ENCODE measurements around the gene TNFRSF21.

Gene TNFRSF21

GRCh38 chr6:47292027-47292426 lies 17.7 kb downstream of the TNFRSF21 start:
- no peak overlapping the region for H3K4me3 ChIP-seq (ENCODE audit: low read length)
- no peak for DNase-seq (ENCODE audit: low read depth)
- TF ChIP-seq CTCF (conservative IDR thresholded peaks at IDR 0.05; ENCODE audit: low read depth, low read length), result no peak

DNA sequence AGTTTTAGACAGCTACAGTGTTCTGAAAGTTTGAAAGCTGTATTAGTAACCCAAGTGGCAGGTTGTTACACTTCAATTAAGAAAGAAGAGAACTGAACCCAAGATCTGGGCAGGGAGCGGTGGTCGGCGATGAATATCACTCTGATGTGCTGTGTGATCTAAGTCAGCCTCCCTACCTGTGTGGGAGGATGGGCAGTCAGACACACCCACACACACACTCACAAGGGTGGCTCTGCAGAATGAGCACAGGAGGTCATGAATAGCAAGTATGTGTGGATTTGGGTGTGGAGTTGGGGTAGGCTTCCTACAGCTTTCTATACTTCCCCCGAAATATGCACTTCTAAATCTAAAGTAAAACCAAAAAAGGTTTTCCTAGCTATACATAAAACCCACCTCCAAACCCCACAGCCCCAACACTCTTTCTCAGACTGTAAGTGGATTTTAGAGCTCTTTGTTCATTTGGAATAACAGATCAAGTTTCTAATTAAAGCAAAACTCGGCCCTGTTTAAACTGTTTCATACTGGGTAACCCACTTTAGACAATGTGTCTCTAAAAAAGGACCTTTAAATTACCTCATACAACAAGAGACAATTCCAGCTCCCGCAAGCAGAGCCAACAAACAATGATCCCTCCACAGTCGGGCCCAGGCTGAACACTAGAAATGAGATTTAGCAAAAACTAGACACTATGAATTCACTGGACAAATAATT lies 19.4 kb downstream of the TNFRSF21 start:
- no peak overlapping the region for H3K4me3 ChIP-seq (ENCODE audit: low read length)
- DNase-seq (ENCODE audit: low read depth), result no peak
- TF ChIP-seq CTCF (conservative IDR thresholded peaks at IDR 0.05; ENCODE audit: low read depth, low read length), result no peak

GRCh38 chr6:47288267-47289090 lies 21.2 kb downstream of the TNFRSF21 start:
- no peak overlapping the region for H3K4me3 ChIP-seq (ENCODE audit: low read length)
- TF ChIP-seq CTCF (conservative IDR thresholded peaks at IDR 0.05; ENCODE audit: low read depth, low read length), result no peak
- no peak for DNase-seq (ENCODE audit: low read depth)

DNA sequence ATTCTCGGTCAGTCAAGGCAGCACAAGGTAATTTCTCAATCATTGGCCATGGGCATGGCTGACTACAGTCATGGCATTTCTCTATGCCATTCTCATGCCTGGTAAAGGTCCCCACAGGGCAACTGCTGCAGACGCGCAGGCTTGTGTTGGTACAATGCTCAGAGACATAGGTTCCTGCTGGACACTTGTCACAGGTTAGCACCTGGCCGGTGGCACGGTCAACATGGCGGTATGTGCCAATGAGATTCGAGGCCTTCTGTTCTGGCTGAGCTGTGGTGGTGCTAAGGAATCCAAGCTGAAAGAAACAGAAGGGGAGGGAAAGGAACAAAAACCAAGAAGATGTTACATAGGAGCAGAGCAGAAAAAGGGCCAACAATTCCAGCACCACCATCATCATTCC lies 23.4 kb downstream of the TNFRSF21 start:
- no peak for TF ChIP-seq CTCF (conservative IDR thresholded peaks at IDR 0.05; ENCODE audit: low read depth, low read length)
- DNase-seq (ENCODE audit: low read depth), result no peak
- H3K4me3 ChIP-seq (ENCODE audit: low read length), result no peak overlapping the region

GRCh38 chr6:47283993-47284392 lies 25.7 kb downstream of the TNFRSF21 start:
- no peak for DNase-seq (ENCODE audit: low read depth)
- no peak overlapping the region for H3K4me3 ChIP-seq (ENCODE audit: low read length)
- no peak for TF ChIP-seq CTCF (conservative IDR thresholded peaks at IDR 0.05; ENCODE audit: low read depth, low read length)

- no peak overlapping the region for H3K4me3 ChIP-seq (ENCODE audit: low read length)
- TF ChIP-seq CTCF (conservative IDR thresholded peaks at IDR 0.05; ENCODE audit: low read depth, low read length), result no peak
- DNase-seq (ENCODE audit: low read depth), result no peak
Observed at GRCh38 chr6:47278545-47278944, 31.2 kb downstream of the TNFRSF21 start.

DNA sequence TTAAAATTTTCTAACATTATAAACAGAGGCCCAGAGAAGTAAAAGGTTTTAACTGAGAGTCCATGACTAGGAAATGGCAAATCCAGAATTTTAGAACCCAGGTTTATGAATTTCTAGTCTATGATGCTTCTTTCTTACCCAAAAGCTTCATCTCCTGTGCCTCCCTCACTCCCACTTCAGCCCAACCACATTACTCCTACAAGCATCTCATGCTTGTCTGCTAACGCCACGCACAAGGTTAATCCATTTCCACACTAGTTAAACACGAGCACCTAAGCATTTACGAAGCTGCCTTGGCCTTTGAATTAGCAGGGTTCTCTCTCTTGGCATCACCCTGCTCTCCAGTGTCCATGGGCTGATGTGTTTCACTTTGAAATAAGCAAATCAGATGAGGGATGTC lies 32.0 kb downstream of the TNFRSF21 start:
- no peak overlapping the region for H3K4me3 ChIP-seq (ENCODE audit: low read length)
- TF ChIP-seq CTCF (conservative IDR thresholded peaks at IDR 0.05; ENCODE audit: low read depth, low read length), result no peak
- no peak for DNase-seq (ENCODE audit: low read depth)
